Activated gamma-delta T cell (primary cell): ENCODE data around the gene UBE4A.

Experiments used
- DNase-seq: peaks from one replicate; lab custom pipeline; 2025; lab: John Stamatoyannopoulos, UW

Gene UBE4A

GRCh38 chr11:118438314-118438931 lies 79.0 kb downstream of the UBE4A start:
- DNase-seq = no peak

GRCh38 chr11:118439646-118440045 lies 80.2 kb downstream of the UBE4A start:
- DNase-seq = no peak

GRCh38 chr11:118441770-118442275 lies 82.4 kb downstream of the UBE4A start:
- no peak for DNase-seq

GRCh38 chr11:118442301-118442700 lies 82.9 kb downstream of the UBE4A start:
- no peak for DNase-seq

GRCh38 chr11:118442908-118443589 lies 83.6 kb downstream of the UBE4A start:
- no peak for DNase-seq

- DNase-seq = no peak
Observed at GRCh38 chr11:118443590-118444218, 84.3 kb downstream of the UBE4A start.

- DNase-seq = no peak
Observed at GRCh38 chr11:118447423-118447822, 88.0 kb downstream of the UBE4A start.

GRCh38 chr11:118448294-118448693 lies 88.9 kb downstream of the UBE4A start:
- DNase-seq = no peak
